Memory B cell (primary cell): ENCODE data around the gene MAP3K6.
"Not testable (repeated sequence)": the region's sequence is repeated elsewhere in the genome, so short reads cannot be mapped to it uniquely, and the experiment has no call there.

Source experiments
- ATAC-seq: fragments of 150-1000 bp; cut with Tn5 transposase; 2 replicates; pipeline ENCODE4 v1.10.0; 2021; ENCODE audit warnings: low read depth, mild to moderate bottlenecking, moderate library complexity
- DNase-seq, 2 donors: peaks; one replicate each; pipeline ENCODE4 v3.0.0; 2022; ENCODE audit warnings: low spot score in 2 of 2
- H3K27ac Mint-ChIP-seq: one replicate; pipeline ENCODE4 v1.8.0; 2022; ENCODE audit warnings: mild to moderate bottlenecking, moderate library complexity, mixed read lengths
- H3K27me3 Mint-ChIP-seq: one replicate; pipeline ENCODE4 v1.8.0; 2022; ENCODE audit warnings: mixed read lengths
- H3K36me3 Mint-ChIP-seq: one replicate; pipeline ENCODE4 v1.8.0; 2022; ENCODE audit warnings: mild to moderate bottlenecking, mixed read lengths
- H3K4me1 Mint-ChIP-seq: one replicate; pipeline ENCODE4 v1.8.0; 2022; ENCODE audit warnings: mixed read lengths
- H3K4me3 Mint-ChIP-seq: one replicate; pipeline ENCODE4 v1.8.0; 2022; ENCODE audit warnings: mild to moderate bottlenecking, moderate library complexity, mixed read lengths
- H3K9me3 Mint-ChIP-seq: one replicate; pipeline ENCODE4 v1.8.0; 2022; ENCODE audit warnings: mixed read lengths

Gene MAP3K6, protein sequence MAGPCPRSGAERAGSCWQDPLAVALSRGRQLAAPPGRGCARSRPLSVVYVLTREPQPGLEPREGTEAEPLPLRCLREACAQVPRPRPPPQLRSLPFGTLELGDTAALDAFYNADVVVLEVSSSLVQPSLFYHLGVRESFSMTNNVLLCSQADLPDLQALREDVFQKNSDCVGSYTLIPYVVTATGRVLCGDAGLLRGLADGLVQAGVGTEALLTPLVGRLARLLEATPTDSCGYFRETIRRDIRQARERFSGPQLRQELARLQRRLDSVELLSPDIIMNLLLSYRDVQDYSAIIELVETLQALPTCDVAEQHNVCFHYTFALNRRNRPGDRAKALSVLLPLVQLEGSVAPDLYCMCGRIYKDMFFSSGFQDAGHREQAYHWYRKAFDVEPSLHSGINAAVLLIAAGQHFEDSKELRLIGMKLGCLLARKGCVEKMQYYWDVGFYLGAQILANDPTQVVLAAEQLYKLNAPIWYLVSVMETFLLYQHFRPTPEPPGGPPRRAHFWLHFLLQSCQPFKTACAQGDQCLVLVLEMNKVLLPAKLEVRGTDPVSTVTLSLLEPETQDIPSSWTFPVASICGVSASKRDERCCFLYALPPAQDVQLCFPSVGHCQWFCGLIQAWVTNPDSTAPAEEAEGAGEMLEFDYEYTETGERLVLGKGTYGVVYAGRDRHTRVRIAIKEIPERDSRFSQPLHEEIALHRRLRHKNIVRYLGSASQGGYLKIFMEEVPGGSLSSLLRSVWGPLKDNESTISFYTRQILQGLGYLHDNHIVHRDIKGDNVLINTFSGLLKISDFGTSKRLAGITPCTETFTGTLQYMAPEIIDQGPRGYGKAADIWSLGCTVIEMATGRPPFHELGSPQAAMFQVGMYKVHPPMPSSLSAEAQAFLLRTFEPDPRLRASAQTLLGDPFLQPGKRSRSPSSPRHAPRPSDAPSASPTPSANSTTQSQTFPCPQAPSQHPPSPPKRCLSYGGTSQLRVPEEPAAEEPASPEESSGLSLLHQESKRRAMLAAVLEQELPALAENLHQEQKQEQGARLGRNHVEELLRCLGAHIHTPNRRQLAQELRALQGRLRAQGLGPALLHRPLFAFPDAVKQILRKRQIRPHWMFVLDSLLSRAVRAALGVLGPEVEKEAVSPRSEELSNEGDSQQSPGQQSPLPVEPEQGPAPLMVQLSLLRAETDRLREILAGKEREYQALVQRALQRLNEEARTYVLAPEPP (N-terminal part only)

DNA sequence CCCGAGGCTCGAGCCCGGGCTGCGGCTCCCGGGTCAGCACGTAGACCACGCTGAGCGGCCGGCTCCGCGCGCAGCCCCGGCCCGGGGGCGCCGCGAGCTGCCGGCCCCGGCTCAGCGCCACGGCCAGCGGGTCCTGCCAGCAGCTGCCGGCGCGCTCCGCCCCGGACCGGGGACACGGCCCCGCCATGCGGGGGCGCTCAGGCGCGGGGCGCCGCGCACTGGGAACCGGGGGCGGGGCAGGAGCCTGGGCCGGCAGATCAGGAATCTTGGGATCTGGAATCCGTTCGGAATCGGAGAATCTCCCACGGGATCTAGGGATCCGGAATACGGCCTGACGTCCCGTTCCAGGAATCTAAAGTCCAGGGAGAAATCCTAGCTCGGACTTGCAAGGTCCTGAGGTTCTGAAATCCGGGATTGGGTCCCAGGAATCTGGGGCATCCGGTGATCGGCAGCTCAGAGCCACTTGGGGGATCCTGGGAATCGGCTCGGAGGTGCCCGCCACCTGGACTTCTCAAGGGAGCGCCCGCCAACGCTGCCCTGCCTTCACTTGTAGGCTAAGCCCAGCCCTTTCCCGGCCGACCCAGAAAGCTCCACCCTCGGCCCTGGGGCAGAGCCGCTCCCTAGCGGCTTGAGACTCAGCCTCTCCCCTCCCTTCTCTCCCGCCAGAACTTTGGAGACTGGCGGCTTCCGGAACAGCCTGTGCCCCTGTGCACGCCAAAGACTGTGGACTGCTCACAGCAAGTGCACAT, at the start of gene MAP3K6:
MAP3K6 (minus strand) TSS at position 551 of the 749 bp plus-strand sequence; CDS start at position 187, 364 bp downstream.
- ATAC-seq (peak; percentile 41), DNase-seq (peak in 1 of 2 donors; percentile 54)
- Mint-ChIP-seq H3K27ac (peak within 1 kb of the TSS; percentile 52), H3K4me1 (peaks cover 33% of the 10 kb centered on the region), H3K36me3 (no peaks in the 10 kb centered on the region), H3K9me3 (no peaks in the 10 kb centered on the region), H3K27me3 (no peaks in the 10 kb centered on the region), H3K4me3 (peak within 1 kb of the TSS; percentile 91)

DNA sequence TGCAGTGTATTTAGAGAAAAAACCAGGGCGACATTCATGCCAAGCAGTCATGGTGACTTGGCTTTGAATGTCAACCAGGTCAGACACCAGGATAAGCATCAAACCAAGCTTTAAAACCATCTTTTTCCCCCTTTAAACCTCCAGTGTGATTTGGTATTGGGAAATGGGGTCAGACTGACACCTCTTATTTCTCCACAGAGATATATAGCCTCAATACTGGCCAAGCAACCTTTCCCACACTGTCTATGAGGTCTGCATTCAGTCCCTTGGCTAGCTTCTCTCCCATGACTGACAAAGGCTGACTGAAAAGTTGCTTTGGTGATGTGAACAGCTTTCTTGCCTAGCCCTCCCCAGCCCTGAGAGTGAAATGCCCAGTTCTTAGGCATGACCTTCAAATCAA, 47.3 kb upstream of the MAP3K6 start:
- peaks cover 34% of the 10 kb centered on the region for H3K4me1 Mint-ChIP-seq
- ATAC-seq (no peak), DNase-seq (no peak)
- no peaks in the 10 kb centered on the region for H3K9me3 Mint-ChIP-seq
- peak overlapping the region; percentile 75 for H3K27ac Mint-ChIP-seq
- no peaks in the 10 kb centered on the region for H3K27me3 Mint-ChIP-seq
- H3K4me3 Mint-ChIP-seq: no peak overlapping the region
- peaks cover 34% of the 10 kb centered on the region for H3K36me3 Mint-ChIP-seq

DNA sequence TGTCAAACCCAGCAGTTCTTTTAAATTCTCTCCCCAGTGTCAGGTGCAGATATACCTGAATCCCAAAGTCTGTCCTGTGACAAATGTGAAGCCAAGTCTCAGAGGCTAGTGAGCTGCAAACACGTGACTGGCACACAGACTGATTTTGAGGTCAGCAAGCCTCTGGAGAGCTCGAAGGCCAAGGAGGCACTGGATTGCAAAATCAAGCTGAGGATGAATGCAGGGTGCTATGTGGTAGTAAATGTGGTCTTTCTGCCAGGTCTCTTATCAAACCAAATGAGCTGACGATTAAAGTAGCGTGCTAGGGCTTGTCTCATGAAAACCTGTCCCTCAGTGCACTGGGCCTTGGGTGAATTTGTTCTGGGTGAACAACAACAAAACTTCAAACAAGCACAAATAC, 46.2 kb upstream of the MAP3K6 start:
- Mint-ChIP-seq H3K36me3 (peaks cover 38% of the 10 kb centered on the region), H3K4me1 (peaks cover 31% of the 10 kb centered on the region), H3K27ac (peak overlapping the region; percentile 75), H3K9me3 (no peaks in the 10 kb centered on the region), H3K4me3 (no peak overlapping the region), H3K27me3 (no peaks in the 10 kb centered on the region)
- ATAC-seq (no peak), DNase-seq (no peak)

DNA sequence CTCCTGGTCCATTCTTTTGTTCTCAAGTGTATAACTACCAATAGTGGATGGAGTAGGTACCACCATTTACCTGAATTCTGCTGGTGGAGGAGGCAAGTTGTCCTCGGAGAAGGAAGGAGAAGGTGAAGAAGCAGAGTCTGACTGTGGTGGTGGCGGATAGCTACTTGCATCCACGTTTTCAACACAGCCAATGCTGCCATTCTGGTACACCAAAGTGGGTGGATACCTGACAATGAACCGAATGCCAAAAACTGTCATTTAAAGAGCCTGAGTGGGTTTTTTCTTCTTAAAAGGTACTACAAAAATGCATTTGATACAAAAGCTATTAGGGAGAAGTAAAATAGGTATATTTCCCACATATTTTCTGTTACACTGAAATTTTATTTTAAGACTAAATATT, 45.7 kb upstream of the MAP3K6 start:
- H3K27ac Mint-ChIP-seq: no peak overlapping the region
- H3K27me3 Mint-ChIP-seq: no peaks in the 10 kb centered on the region
- no peak overlapping the region for H3K4me3 Mint-ChIP-seq
- no peaks in the 10 kb centered on the region for H3K9me3 Mint-ChIP-seq
- DNase-seq (no peak), ATAC-seq (no peak)
- H3K36me3 Mint-ChIP-seq: peaks cover 40% of the 10 kb centered on the region
- H3K4me1 Mint-ChIP-seq: peaks cover 31% of the 10 kb centered on the region

DNA sequence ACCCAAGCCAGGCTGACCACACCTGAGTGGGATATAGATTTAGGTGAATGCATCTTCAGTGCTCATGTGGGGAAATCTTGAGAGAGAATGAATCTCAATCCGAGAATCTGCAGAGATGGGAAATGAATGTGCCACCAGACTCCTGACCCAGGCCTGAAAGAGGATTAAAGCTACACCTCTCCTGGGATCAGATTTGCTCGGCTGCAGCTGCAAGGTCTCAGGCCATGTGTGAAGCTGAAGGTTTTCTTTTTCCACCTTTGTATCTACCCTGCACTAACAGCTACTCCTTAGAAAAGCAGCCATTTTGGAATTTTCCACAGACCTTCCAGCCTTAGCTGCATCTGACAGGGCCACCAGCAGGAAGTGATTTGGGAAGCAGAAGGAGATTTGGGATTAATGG, 43.9 kb upstream of the MAP3K6 start:
- H3K4me3 Mint-ChIP-seq: no peak overlapping the region
- H3K4me1 Mint-ChIP-seq: peaks cover 29% of the 10 kb centered on the region
- H3K27ac Mint-ChIP-seq: peak overlapping the region; percentile 31
- no peaks in the 10 kb centered on the region for H3K9me3 Mint-ChIP-seq
- no peak for DNase-seq
- no peaks in the 10 kb centered on the region for H3K27me3 Mint-ChIP-seq
- ATAC-seq: no peak
- peaks cover 36% of the 10 kb centered on the region for H3K36me3 Mint-ChIP-seq

DNA sequence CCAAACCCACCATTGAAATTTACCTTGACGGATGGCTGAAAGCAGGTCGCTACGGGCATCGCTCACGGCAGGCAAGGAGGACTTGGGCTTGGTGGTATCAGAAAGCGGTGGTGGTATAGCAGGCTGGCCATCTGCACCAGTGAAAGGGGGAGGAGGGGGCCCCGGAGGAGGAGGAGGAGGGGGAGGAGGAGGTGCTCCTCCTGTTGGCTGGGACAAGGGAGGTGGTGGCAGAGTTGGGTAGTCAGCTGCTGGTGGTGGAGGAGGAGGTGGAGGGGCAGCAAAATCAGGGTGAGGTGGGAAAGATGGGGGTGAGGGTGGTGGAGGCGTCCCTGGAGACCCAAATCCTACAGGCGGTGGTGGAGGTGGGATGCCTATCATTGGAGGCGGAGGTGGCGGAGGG, 42.9 kb upstream of the MAP3K6 start:
- no peak overlapping the region for H3K27ac Mint-ChIP-seq
- ATAC-seq (no peak), DNase-seq (no peak)
- H3K27me3 Mint-ChIP-seq: no peaks in the 10 kb centered on the region
- peaks cover 28% of the 10 kb centered on the region for H3K4me1 Mint-ChIP-seq
- H3K9me3 Mint-ChIP-seq: no peaks in the 10 kb centered on the region
- H3K36me3 Mint-ChIP-seq: peaks cover 30% of the 10 kb centered on the region
- H3K4me3 Mint-ChIP-seq: no peak overlapping the region

DNA sequence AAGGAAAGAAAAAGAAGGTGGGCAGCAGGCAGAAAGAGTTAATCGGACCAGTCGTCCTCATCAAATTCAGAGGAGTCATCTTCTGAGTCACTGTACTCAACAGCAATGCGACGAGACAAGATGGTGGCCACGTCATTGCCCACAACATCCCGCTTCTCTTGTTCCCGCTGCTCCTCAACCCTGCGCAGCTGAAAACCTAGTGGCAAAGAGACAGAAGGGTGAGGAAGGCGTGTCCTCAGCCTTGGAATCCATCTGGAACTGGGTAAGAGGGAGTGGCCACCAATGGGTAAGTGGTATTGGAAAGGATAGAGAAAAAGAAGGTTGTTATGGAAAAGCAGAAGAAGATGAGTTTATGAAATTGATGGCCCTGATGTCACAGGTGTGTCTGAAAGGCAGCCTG, 41.4 kb upstream of the MAP3K6 start:
- DNase-seq (no peak), ATAC-seq (no peak)
- Mint-ChIP-seq H3K4me1 (peaks cover 41% of the 10 kb centered on the region), H3K36me3 (peaks cover 21% of the 10 kb centered on the region), H3K4me3 (no peak overlapping the region), H3K27me3 (no peaks in the 10 kb centered on the region), H3K27ac (peak overlapping the region; percentile 68), H3K9me3 (no peaks in the 10 kb centered on the region)

DNA sequence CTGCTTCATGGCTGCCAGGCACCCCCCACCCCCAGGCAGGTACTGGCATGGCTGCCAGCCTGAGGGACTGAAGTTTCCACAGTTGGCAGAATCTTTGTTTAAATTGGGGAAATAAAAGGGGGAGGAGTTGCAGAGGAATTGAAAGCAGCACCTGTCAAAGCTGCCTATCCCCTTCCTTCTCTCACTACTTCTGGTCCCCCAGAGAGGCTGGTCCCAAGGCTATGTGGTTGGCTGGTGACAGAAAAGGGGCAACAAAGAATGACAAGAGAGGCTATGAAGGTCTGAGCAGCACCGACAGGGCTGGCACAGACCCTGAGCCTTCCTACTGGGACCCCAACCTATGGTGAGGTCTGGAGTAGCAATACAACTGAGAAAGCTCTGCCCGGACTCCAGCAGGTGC, 40.0 kb upstream of the MAP3K6 start:
- H3K27me3 Mint-ChIP-seq, DNase-seq, H3K9me3 Mint-ChIP-seq: not testable (repeated sequence)
- H3K4me1 Mint-ChIP-seq: peaks cover 46% of the 10 kb centered on the region
- ATAC-seq: peak; percentile 34
- peaks cover 18% of the 10 kb centered on the region for H3K36me3 Mint-ChIP-seq
- H3K4me3 Mint-ChIP-seq: peak overlapping the region; percentile 21
- peak overlapping the region; percentile 81 for H3K27ac Mint-ChIP-seq

DNA sequence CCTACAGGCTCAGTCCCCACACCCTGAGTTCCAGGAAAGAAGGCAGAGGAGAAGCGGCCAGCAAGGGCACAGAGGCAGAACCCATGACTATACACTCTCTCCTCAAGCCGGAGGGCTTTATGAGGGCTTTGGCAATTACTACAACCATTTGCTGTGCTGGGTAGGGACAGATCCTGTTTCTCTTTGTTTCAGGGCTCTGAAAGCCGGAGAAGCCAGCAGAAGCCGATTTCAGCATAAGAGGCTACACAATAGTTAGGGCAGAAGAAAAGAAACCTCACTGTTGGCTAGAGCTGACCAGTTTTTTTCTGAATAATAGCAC, 39.6 kb upstream of the MAP3K6 start:
- peak overlapping the region; percentile 81 for H3K27ac Mint-ChIP-seq
- H3K4me3 Mint-ChIP-seq: no peak overlapping the region
- H3K36me3 Mint-ChIP-seq: peaks cover 17% of the 10 kb centered on the region

DNA sequence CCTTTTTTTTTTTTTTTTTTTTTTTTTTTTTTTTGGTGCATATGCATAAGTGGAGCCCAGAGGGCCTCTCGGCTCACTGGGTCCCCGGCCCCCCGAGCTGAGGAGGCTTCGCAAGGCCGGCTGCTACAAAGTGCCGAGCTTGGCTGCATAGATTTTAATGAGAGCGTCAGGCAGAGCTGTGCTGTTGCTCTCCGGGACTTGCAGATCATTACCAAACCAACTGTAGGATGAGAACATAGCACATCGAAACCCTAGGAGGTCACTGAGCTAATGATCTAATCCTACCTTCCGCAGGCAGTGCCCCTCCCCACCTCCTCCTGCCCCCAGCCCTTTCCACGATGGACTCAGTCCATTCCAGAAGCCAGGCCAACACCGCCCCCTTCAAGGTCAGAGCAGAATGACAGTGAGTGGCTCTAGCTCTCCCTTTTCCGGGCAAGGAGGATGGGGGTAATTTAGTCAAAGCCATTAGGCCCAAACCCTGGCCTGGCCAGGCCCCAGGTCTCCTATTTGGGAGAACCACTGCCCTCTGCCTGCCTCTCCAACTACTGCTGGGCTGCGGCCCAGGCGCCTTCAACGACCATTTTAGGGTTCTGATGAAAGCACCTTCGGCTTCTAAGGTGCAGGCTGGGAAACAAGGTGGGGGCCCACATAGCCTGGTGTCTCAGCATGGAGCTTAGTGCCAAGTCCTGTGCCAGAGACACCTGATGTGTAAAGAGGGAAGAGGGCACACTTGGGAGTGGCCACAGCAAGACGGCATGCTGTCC, 39.0 kb upstream of the MAP3K6 start:
- not testable (repeated sequence) for ATAC-seq, DNase-seq, H3K27me3 Mint-ChIP-seq, H3K9me3 Mint-ChIP-seq, H3K4me3 Mint-ChIP-seq
- peaks cover 49% of the 10 kb centered on the region for H3K4me1 Mint-ChIP-seq
- H3K36me3 Mint-ChIP-seq: peaks cover 13% of the 10 kb centered on the region
- peak overlapping the region; percentile 81 for H3K27ac Mint-ChIP-seq

More for the DNA sequence above, 39.6 kb upstream of the MAP3K6 start:
- Mint-ChIP-seq H3K4me1 (peaks cover 49% of the 10 kb centered on the region), H3K27me3 (no peaks in the 10 kb centered on the region), H3K9me3 (no peaks in the 10 kb centered on the region)
- no peak for ATAC-seq
- DNase-seq: no peak

DNA sequence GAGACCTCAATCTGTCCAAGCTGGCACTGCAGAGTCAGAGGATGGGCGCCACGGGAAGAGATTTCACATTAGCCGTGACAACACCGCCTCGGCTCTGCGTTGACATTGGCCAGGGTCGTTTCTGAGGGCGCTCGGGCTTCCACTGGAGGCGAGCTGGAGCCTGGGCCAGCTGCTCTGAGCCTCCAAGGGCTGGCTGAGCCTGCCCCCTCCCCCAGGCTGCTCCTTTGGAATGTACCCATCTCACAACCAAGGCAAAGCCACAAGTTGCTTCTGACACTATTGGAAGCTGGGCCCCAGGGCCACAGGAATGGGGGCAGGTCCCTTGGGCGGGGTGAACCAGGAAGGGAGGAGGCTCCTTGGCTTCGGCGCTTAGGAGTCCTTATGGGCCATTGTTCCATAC, 38.3 kb upstream of the MAP3K6 start:
- Mint-ChIP-seq H3K27ac (no peak overlapping the region), H3K4me1 (peaks cover 52% of the 10 kb centered on the region), H3K27me3 (no peaks in the 10 kb centered on the region), H3K9me3 (no peaks in the 10 kb centered on the region), H3K36me3 (peaks cover 13% of the 10 kb centered on the region), H3K4me3 (no peak overlapping the region)
- DNase-seq: no peak
- no peak for ATAC-seq

DNA sequence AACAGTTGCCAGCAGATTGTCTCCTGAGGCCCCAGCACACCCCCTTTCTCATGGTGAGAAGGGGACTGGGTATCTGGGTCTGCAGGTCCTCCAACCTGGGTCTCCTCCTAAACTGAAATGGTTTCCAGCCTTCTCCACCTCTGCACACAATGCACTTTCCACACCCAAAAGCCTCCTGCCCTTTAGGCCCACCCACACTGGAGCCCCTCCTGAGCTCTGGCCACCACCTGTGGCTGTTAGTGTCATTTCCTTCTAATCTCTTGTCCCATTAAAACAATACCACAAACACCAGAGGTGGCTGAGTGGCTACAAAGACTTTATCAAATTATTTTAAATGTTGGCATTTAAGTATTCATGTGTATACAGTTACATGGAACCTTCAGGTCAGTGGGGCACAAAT, 37.2 kb upstream of the MAP3K6 start:
- H3K4me3 Mint-ChIP-seq: peak overlapping the region; percentile 68
- H3K4me1 Mint-ChIP-seq: peaks cover 50% of the 10 kb centered on the region
- H3K27ac Mint-ChIP-seq: peak overlapping the region; percentile 79
- no peak for DNase-seq
- no peak for ATAC-seq
- H3K27me3 Mint-ChIP-seq: no peaks in the 10 kb centered on the region
- H3K36me3 Mint-ChIP-seq: peaks cover 13% of the 10 kb centered on the region
- no peaks in the 10 kb centered on the region for H3K9me3 Mint-ChIP-seq
